Body of pancreas (tissue), 4 donors: ENCODE measurements around the gene RACK1.
A peak's percentile ranks its signal among the peaks of the same experiment; 100 is the strongest.

Experiments
- POLR2A ChIP-seq, 3 donors: fragments of 450-650 bp; IDR thresholded peaks; one replicate each; pipeline ENCODE4 v1.6.1; 2016; ENCODE audit warnings: antibody characterized with exemption in 3 of 3, mild to moderate bottlenecking in 2 of 3
- TF ChIP-seq, protein P1 (sequence below), 7 experiments: fragments of 450-650 bp in 4 of 7; fragments of 200-600 bp in 3 of 7; sonication (generic) in 3 of 7; IDR thresholded peaks; one replicate each; pipeline ENCODE4 v1.5.1; 2016 to 2019; ENCODE audit warnings: antibody characterized with exemption in 7 of 7

GRCh38 chr5:181190711-181191525 lies 52.8 kb downstream of the RACK1 start:
- TF ChIP-seq, protein P1, sequence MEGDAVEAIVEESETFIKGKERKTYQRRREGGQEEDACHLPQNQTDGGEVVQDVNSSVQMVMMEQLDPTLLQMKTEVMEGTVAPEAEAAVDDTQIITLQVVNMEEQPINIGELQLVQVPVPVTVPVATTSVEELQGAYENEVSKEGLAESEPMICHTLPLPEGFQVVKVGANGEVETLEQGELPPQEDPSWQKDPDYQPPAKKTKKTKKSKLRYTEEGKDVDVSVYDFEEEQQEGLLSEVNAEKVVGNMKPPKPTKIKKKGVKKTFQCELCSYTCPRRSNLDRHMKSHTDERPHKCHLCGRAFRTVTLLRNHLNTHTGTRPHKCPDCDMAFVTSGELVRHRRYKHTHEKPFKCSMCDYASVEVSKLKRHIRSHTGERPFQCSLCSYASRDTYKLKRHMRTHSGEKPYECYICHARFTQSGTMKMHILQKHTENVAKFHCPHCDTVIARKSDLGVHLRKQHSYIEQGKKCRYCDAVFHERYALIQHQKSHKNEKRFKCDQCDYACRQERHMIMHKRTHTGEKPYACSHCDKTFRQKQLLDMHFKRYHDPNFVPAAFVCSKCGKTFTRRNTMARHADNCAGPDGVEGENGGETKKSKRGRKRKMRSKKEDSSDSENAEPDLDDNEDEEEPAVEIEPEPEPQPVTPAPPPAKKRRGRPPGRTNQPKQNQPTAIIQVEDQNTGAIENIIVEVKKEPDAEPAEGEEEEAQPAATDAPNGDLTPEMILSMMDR (IDR thresholded peaks at IDR 0.05), result peak in 2 of 7 experiments; percentile 13 to 23
- TF ChIP-seq POLR2A (IDR thresholded peaks at IDR 0.05), result no peak
